D721Med (cell line): ENCODE results near the gene VAX1.

Source experiments
- DNase-seq: peaks from one replicate; pipeline ENCODE4 v3.0.0; 2011; ENCODE audit warnings: low spot score; ENCODE audit not compliant: insufficient read length
- FAIRE-seq: peaks from 2 replicates; lab custom pipeline; 2011; peaks lifted over from hg19 to GRCh38; lab: Jason Lieb, UNC
- CTCF ChIP-seq: IDR thresholded peaks from 2 replicates; pipeline ENCODE4 v1.5.1; 2012; ENCODE audit warnings: mild to moderate bottlenecking, control low read depth; ENCODE audit not compliant: insufficient read depth; ENCODE audit errors: missing control alignments

The VAX1 gene

GRCh38 chr10:117163061-117163953, 25.2 kb upstream of the VAX1 start:
- no peak for DNase-seq
- no peak for FAIRE-seq
- TF ChIP-seq CTCF: peak; percentile 19

GRCh38 chr10:117162093-117163060, 24.3 kb upstream of the VAX1 start:
- DNase-seq (no peak), FAIRE-seq (no peak)
- no peak for TF ChIP-seq CTCF

- DNase-seq (no peak), FAIRE-seq (no peak)
- TF ChIP-seq CTCF: no peak
These were observed 23.4 kb upstream of the VAX1 start for GRCh38 chr10:117161386-117162033.

DNA sequence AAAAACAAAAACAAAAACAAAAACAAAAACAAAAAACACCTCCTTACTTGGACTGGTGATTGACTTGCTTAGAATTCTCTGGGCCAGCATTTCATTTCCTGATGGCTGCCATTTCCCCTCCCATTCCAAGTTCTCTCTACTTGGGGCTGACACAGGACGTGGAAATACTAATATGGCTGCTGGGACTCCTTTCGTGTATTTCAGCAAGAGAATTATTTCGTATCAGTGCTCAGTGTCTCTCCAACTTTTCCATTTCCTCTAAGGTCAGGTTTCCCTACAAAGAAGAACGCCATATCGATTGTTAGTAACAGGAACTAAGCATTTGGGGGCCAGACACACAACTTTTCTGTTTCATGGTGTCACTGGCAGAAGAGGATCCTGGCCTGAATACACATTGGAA, 22.5 kb upstream of the VAX1 start:
- DNase-seq (no peak), FAIRE-seq (no peak)
- TF ChIP-seq CTCF: no peak

DNA sequence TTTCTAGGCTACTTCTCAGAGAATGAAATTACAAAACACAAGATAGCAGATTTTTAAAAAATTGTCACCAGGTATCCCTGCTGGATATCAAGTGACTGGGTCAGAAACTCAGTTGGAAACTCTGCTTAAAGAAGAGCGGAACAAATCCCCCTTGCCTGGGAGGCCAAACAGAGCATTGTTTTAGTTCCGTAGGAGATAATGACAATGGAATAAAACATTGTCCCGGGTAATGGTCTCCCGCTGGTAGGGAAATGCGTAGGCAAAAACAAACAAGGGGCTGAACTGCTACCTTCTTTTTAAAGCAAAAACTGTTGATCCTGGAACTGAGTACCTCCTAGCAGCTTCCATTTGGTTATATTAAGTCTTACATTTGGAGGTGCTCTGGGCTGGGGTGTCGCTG, 21.3 kb upstream of the VAX1 start:
- DNase-seq (no peak), FAIRE-seq (no peak)
- no peak for TF ChIP-seq CTCF

DNA sequence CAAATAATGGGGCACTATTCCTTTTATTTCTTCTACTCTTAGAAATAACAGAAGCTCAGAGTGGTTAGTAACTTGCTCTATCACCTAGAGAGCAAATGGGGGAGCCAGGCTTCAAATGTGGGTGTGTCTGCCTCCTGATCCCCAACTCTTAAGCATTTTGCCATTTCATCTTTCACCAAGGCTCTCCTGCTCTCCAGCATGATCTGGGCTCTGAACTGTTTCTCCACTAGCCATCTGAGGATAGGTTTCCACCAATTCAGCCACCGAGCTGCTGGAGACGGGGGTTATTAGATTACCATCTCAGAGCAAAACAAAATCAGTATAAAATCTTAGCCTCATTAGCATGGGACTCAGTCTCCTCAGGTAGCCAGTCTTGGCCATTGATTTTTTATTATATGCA, 20.2 kb upstream of the VAX1 start:
- DNase-seq (no peak), FAIRE-seq (no peak)

More for the DNA sequence above, 20.2 kb upstream of the VAX1 start:
- no peak for TF ChIP-seq CTCF
